ENCODE data around the gene FSIP1. TPM values are rescaled to one million over a fixed set of nuclear protein-coding genes. Genes with fewer than 3 reads are reported as not detected.

FSIP1 gene
- total RNA-seq, 5 donors from 2014 or later (not counting 1 experiment from before 2014, with no cell fraction given) = 0.30 to 1.0 (median 0.43) TPM

DNA sequence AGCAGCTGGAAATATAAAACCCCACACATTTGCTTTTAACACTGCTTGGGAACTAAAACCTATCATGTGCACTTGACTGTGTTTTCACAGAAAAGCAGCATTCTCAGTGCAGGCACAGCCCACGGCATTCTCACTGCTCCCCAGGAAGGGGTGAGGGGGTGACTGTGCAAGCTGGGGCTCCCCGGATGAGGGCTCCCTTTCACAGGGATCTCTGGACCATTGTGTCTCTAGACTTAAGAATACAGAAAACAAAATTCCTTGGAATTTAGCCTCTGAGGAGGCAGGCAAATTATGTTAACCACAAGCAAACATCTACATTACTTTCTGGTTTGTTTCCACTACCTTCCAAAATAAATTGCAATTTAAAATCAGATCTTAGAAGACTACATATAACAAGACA is 100.3 kb downstream of the FSIP1 start:
- H3K27ac Mint-ChIP-seq = no peak overlapping the region
- Histone ChIP-seq H3K36me3 (ENCODE audit: control insufficient read depth in 2 of 2, extremely low read depth in 1 of 2, insufficient read depth in 1 of 2, low read length in 1 of 2) (no peaks in the 10 kb centered on the region), H3K4me1 (ENCODE audit: control insufficient read depth in 1 of 2, extremely low read depth in 1 of 2, insufficient read depth in 2 of 2, low read length in 2 of 2) (no peaks in the 10 kb centered on the region), H3K9me3 (no peaks in the 10 kb centered on the region), H3K27ac (ENCODE audit: low read length) (no peak overlapping the region), H3K4me3 (ENCODE audit: control insufficient read depth in 1 of 2, extremely low read depth in 1 of 2, low read length in 1 of 2) (no peak overlapping the region), H3K27me3 (replicated peaks in 1 of 2; ENCODE audit: control insufficient read depth in 2 of 2, extremely low read depth in 1 of 2, insufficient read depth in 2 of 2, low read length in 1 of 2) (no peaks in the 10 kb centered on the region)
- peaks cover 0 to 12% (median 7%) of the 10 kb centered on the region in 3 donors for H3K4me1 Mint-ChIP-seq
- no peak for DNase-seq
- H3K9me3 Mint-ChIP-seq = no peaks in the 10 kb centered on the region
- no peaks in the 10 kb centered on the region for H3K36me3 Mint-ChIP-seq
- no peak overlapping the region for H3K4me3 Mint-ChIP-seq
- H3K27me3 Mint-ChIP-seq = no peaks in the 10 kb centered on the region
- WGBS (ENCODE audit: insufficient coverage) = no CpG with 5 or more reads among the region's 2 CpGs
- ATAC-seq (replicated peaks in 1 of 4) = no peak
- ChIA-PET POLR2A (no interaction called here), CTCF (no interaction called here)

DNA sequence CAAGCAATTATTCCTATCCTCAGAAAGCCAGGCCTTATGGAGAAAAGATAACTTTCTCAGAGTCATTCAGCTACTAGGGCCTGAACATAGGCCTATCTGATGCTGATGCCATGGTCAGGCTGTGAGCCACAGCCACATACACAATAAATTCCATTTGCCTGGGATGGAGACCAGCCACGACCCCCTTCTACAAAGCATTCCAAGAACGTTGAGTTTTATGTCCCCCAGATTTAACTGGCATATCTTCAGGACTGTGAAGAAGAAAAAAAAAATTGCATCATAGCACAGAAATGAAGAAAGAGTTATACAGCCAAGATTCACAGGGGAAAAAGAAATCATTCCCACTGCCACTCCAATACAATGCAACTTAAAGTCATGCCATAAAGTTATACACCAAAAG is 101.8 kb downstream of the FSIP1 start:
- CTCF ChIA-PET = no interaction called here
- Mint-ChIP-seq H3K4me1 (peaks cover 0 to 9% (median 5%) of the 10 kb centered on the region in 3 donors), H3K9me3 (no peaks in the 10 kb centered on the region), H3K27me3 (no peaks in the 10 kb centered on the region), H3K27ac (no peak overlapping the region), H3K4me3 (no peak overlapping the region), H3K36me3 (no peaks in the 10 kb centered on the region)
- H3K9me3 ChIP-seq = no peaks in the 10 kb centered on the region
- no peaks in the 10 kb centered on the region for H3K36me3 ChIP-seq (ENCODE audit: control insufficient read depth in 2 of 2, extremely low read depth in 1 of 2, insufficient read depth in 1 of 2, low read length in 1 of 2)
- POLR2A ChIA-PET = no interaction called here
- H3K27me3 ChIP-seq (replicated peaks in 1 of 2; ENCODE audit: control insufficient read depth in 2 of 2, extremely low read depth in 1 of 2, insufficient read depth in 2 of 2, low read length in 1 of 2) = no peaks in the 10 kb centered on the region
- DNase-seq (no peak), ATAC-seq (replicated peaks in 1 of 4) (no peak)
- H3K4me1 ChIP-seq (ENCODE audit: control insufficient read depth in 1 of 2, extremely low read depth in 1 of 2, insufficient read depth in 2 of 2, low read length in 2 of 2) = no peaks in the 10 kb centered on the region
- no peak overlapping the region for H3K27ac ChIP-seq (ENCODE audit: low read length)
- H3K4me3 ChIP-seq (ENCODE audit: control insufficient read depth in 1 of 2, extremely low read depth in 1 of 2, low read length in 1 of 2) = no peak overlapping the region
- no CpG with 5 or more reads among the region's 2 CpGs for WGBS (ENCODE audit: insufficient coverage)

DNA sequence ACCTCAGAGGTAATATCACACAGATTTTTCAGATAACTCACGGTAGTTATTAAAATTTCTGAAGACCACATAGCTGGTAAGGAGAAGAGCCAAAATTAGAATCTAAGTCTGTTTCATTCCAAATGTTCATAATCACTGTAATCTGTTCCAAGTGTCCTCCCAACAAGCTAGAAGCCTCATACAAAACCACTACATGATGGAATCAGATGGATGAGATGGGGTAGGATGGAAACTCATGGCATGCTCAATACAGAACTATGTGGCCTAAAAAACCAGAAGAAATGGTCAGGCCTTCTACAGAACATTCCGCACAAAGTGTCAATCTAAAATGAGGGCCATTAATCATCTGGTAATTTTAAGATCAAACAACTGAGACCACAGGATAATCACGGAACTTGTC is 110.0 kb downstream of the FSIP1 start:
- DNase-seq (no peak), ATAC-seq (replicated peaks in 1 of 4) (no peak)
- no peaks in the 10 kb centered on the region for H3K36me3 Mint-ChIP-seq
- no peak overlapping the region for H3K27ac Mint-ChIP-seq
- Histone ChIP-seq H3K9me3 (no peaks in the 10 kb centered on the region), H3K36me3 (ENCODE audit: control insufficient read depth in 2 of 2, extremely low read depth in 1 of 2, insufficient read depth in 1 of 2, low read length in 1 of 2) (no peaks in the 10 kb centered on the region), H3K4me3 (ENCODE audit: control insufficient read depth in 1 of 2, extremely low read depth in 1 of 2, low read length in 1 of 2) (no peak overlapping the region), H3K4me1 (ENCODE audit: control insufficient read depth in 1 of 2, extremely low read depth in 1 of 2, insufficient read depth in 2 of 2, low read length in 2 of 2) (no peaks in the 10 kb centered on the region), H3K27me3 (replicated peaks in 1 of 2; ENCODE audit: control insufficient read depth in 2 of 2, extremely low read depth in 1 of 2, insufficient read depth in 2 of 2, low read length in 1 of 2) (no peaks in the 10 kb centered on the region), H3K27ac (ENCODE audit: low read length) (no peak overlapping the region)
- H3K27me3 Mint-ChIP-seq = no peaks in the 10 kb centered on the region
- H3K4me3 Mint-ChIP-seq = no peak overlapping the region
- H3K4me1 Mint-ChIP-seq = peaks cover 0 to 3% (median 0%) of the 10 kb centered on the region in 3 donors
- CTCF ChIA-PET = interaction anchor here in 1 of 2 donors (0.7 kb wide), 1 partner anchor 14 kb away, joined by 3 read pairs; no protein-coding TSS in a partner anchor
- WGBS (ENCODE audit: insufficient coverage) = no CpG with 5 or more reads among the region's 3 CpGs
- POLR2A ChIA-PET = no interaction called here
- no peaks in the 10 kb centered on the region for H3K9me3 Mint-ChIP-seq

DNA sequence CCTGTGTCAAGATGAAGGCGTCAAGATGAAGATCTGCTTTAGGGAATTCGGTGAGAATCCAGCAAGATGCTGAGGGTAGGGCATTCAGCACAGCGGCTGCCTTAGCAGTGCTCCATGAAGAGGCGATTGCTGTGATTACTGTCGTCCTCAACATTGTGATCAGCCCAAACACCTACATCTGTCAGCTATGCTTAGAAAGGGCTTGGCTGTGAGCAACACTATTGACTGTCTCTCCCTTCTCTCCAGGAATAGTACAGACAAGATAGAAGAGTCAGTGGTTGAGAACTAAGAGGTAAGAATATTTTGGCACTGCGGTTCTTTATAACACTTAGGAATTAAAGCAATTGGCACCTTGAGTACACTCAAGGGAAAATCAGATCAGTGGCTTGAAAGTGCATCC is 110.5 kb downstream of the FSIP1 start:
- POLR2A ChIA-PET = no interaction called here
- no peaks in the 10 kb centered on the region for H3K27me3 Mint-ChIP-seq
- no peaks in the 10 kb centered on the region for H3K36me3 Mint-ChIP-seq

DNA sequence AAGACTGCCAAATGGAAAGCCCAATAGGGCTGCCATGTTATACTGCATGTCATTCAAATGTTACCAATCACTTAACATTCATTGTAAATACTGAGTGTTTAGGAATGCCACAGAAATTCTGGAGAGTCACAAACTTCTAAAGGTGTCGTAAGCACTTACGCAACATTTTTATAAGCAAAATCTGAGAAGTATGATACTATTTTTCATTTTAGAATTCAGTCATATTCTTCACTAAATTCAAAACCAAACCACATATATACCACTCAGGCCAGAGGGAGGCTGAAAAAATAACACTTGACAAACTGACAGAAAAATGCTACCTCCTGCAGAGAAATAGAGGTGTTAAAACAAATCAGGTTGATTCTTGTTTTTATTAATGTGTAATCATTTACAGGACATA is 112.0 kb downstream of the FSIP1 start:
- H3K4me3 Mint-ChIP-seq = no peak overlapping the region
- H3K4me1 Mint-ChIP-seq = peaks cover 0 to 12% (median under 1%) of the 10 kb centered on the region in 3 donors
- Histone ChIP-seq H3K4me3 (ENCODE audit: control insufficient read depth in 1 of 2, extremely low read depth in 1 of 2, low read length in 1 of 2) (no peak overlapping the region), H3K9me3 (no peaks in the 10 kb centered on the region), H3K4me1 (ENCODE audit: control insufficient read depth in 1 of 2, extremely low read depth in 1 of 2, insufficient read depth in 2 of 2, low read length in 2 of 2) (no peaks in the 10 kb centered on the region), H3K27me3 (replicated peaks in 1 of 2; ENCODE audit: control insufficient read depth in 2 of 2, extremely low read depth in 1 of 2, insufficient read depth in 2 of 2, low read length in 1 of 2) (no peaks in the 10 kb centered on the region), H3K27ac (ENCODE audit: low read length) (no peak overlapping the region), H3K36me3 (ENCODE audit: control insufficient read depth in 2 of 2, extremely low read depth in 1 of 2, insufficient read depth in 1 of 2, low read length in 1 of 2) (no peaks in the 10 kb centered on the region)
- H3K27me3 Mint-ChIP-seq = no peaks in the 10 kb centered on the region
- no peak overlapping the region for H3K27ac Mint-ChIP-seq
- CTCF ChIA-PET = no interaction called here
- H3K36me3 Mint-ChIP-seq = no peaks in the 10 kb centered on the region
- ATAC-seq (replicated peaks in 1 of 4) (no peak), DNase-seq (no peak)
- POLR2A ChIA-PET = no interaction called here
- no CpG with 5 or more reads among the region's 2 CpGs for WGBS (ENCODE audit: insufficient coverage)
- H3K9me3 Mint-ChIP-seq = no peaks in the 10 kb centered on the region

More for the DNA sequence above, 110.5 kb downstream of the FSIP1 start:
- Histone ChIP-seq H3K4me3 (ENCODE audit: control insufficient read depth in 1 of 2, extremely low read depth in 1 of 2, low read length in 1 of 2) (no peak overlapping the region), H3K9me3 (no peaks in the 10 kb centered on the region), H3K36me3 (ENCODE audit: control insufficient read depth in 2 of 2, extremely low read depth in 1 of 2, insufficient read depth in 1 of 2, low read length in 1 of 2) (no peaks in the 10 kb centered on the region), H3K27ac (ENCODE audit: low read length) (no peak overlapping the region), H3K27me3 (replicated peaks in 1 of 2; ENCODE audit: control insufficient read depth in 2 of 2, extremely low read depth in 1 of 2, insufficient read depth in 2 of 2, low read length in 1 of 2) (no peaks in the 10 kb centered on the region), H3K4me1 (ENCODE audit: control insufficient read depth in 1 of 2, extremely low read depth in 1 of 2, insufficient read depth in 2 of 2, low read length in 2 of 2) (no peaks in the 10 kb centered on the region)
- peaks cover 0 to 3% (median 0%) of the 10 kb centered on the region in 3 donors for H3K4me1 Mint-ChIP-seq
- WGBS (ENCODE audit: insufficient coverage) = 80% methylated on average over 3 of the region's 6 CpGs
- H3K27ac Mint-ChIP-seq = no peak overlapping the region
- H3K4me3 Mint-ChIP-seq = no peak overlapping the region
- H3K9me3 Mint-ChIP-seq = no peaks in the 10 kb centered on the region
- DNase-seq = no peak
- CTCF ChIA-PET = interaction anchor here in 1 of 2 donors (0.7 kb wide), 1 partner anchor 15 kb away, joined by 3 read pairs; no protein-coding TSS in a partner anchor
- no peak for ATAC-seq (replicated peaks in 1 of 4)

DNA sequence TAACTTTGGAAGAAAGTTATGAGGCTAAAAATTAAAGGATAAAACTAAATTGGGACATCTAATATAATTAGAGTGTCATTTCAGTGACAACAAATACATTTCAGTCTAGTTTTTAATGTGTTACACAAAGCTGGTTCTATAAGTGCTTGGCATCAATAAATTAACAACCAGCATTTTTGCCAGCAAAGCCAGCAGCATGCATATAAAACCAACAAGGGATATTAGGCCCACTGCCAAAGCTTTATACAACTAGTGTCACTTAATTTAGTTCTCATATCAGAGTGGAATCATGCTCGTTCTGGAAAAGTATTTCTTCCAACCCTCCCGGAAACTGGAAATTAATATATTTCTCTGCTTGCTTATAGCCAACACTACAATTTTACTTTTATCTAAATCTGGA is 113.0 kb downstream of the FSIP1 start:
- no peak for DNase-seq
- H3K4me3 Mint-ChIP-seq = no peak overlapping the region
- no peaks in the 10 kb centered on the region for H3K27me3 ChIP-seq (replicated peaks in 1 of 2; ENCODE audit: control insufficient read depth in 2 of 2, extremely low read depth in 1 of 2, insufficient read depth in 2 of 2, low read length in 1 of 2)
- H3K4me1 ChIP-seq (ENCODE audit: control insufficient read depth in 1 of 2, extremely low read depth in 1 of 2, insufficient read depth in 2 of 2, low read length in 2 of 2) = no peaks in the 10 kb centered on the region
- ChIA-PET CTCF (no interaction called here), POLR2A (no interaction called here)
- H3K9me3 Mint-ChIP-seq = no peaks in the 10 kb centered on the region
- H3K27ac Mint-ChIP-seq = no peak overlapping the region
- H3K36me3 Mint-ChIP-seq = no peaks in the 10 kb centered on the region
- H3K4me3 ChIP-seq (ENCODE audit: control insufficient read depth in 1 of 2, extremely low read depth in 1 of 2, low read length in 1 of 2) = no peak overlapping the region
- H3K27ac ChIP-seq (ENCODE audit: low read length) = no peak overlapping the region
- H3K36me3 ChIP-seq (ENCODE audit: control insufficient read depth in 2 of 2, extremely low read depth in 1 of 2, insufficient read depth in 1 of 2, low read length in 1 of 2) = no peaks in the 10 kb centered on the region
- H3K27me3 Mint-ChIP-seq = peaks cover under 1 to 2% of the 10 kb centered on the region in 2 donors
- no CpG with 5 or more reads among the region's 2 CpGs for WGBS (ENCODE audit: insufficient coverage)
- peaks cover 2 to 20% (median 2%) of the 10 kb centered on the region in 3 donors for H3K4me1 Mint-ChIP-seq
- H3K9me3 ChIP-seq = no peaks in the 10 kb centered on the region
- ATAC-seq (replicated peaks in 1 of 4) = no peak

DNA sequence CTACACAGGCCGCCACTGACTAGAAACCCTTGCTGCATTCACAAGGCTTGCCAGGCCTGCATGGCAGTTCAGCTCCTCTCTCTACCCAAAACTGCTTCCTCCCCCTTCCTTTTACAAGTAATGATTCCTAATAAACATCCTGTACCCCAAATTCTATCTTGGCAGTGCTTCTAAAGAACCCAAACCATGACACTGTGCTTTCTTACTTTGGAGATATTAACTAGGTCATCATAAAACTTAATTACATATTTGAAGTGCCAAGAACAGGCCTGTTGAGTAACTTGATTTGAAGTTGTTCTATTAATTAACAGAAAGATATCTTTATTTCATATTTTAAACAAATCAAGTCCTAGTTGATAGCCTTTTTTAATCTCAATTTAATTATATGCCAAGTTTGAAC is 113.4 kb downstream of the FSIP1 start:
- H3K4me3 ChIP-seq (ENCODE audit: control insufficient read depth in 1 of 2, extremely low read depth in 1 of 2, low read length in 1 of 2) = no peak overlapping the region
- H3K27me3 ChIP-seq (replicated peaks in 1 of 2; ENCODE audit: control insufficient read depth in 2 of 2, extremely low read depth in 1 of 2, insufficient read depth in 2 of 2, low read length in 1 of 2) = no peaks in the 10 kb centered on the region
- 0% methylated on average over 1 of the region's 1 CpG for WGBS (ENCODE audit: insufficient coverage)
- H3K27me3 Mint-ChIP-seq = peaks cover 3 to 6% of the 10 kb centered on the region in 2 donors
- H3K27ac Mint-ChIP-seq = no peak overlapping the region
- H3K4me1 Mint-ChIP-seq = peaks cover 2 to 24% (median 5%) of the 10 kb centered on the region in 3 donors
- ChIA-PET POLR2A (no interaction called here), CTCF (no interaction called here)
- no peaks in the 10 kb centered on the region for H3K9me3 ChIP-seq
- no peak for DNase-seq
- H3K27ac ChIP-seq (ENCODE audit: low read length) = no peak overlapping the region
- no peaks in the 10 kb centered on the region for H3K4me1 ChIP-seq (ENCODE audit: control insufficient read depth in 1 of 2, extremely low read depth in 1 of 2, insufficient read depth in 2 of 2, low read length in 2 of 2)
- ATAC-seq (replicated peaks in 1 of 4) = no peak
- H3K4me3 Mint-ChIP-seq = no peak overlapping the region
- no peaks in the 10 kb centered on the region for H3K9me3 Mint-ChIP-seq
- H3K36me3 Mint-ChIP-seq = no peaks in the 10 kb centered on the region
- no peaks in the 10 kb centered on the region for H3K36me3 ChIP-seq (ENCODE audit: control insufficient read depth in 2 of 2, extremely low read depth in 1 of 2, insufficient read depth in 1 of 2, low read length in 1 of 2)

Measured in T-cell (primary cell).